HG03439 (cell line): ENCODE results near the gene SPDYE2.
"Not testable (repeated sequence)": the region's sequence is repeated elsewhere in the genome, so short reads cannot be mapped to it uniquely, and the experiment has no call there.

Source experiments
- ATAC-seq: cut with Tn5 transposase; IDR thresholded peaks from one replicate; pipeline ENCODE4 v1.9.1; 2021; ENCODE audit warnings: mild to moderate bottlenecking, moderate library complexity; ENCODE audit not compliant: unreplicated experiment

SPDYE2 gene

GRCh38 chr7:102550808-102551422 is at the start of gene SPDYE2:
TSS of gene SPDYE2 (plus strand) at chr7:102551226. CDS start at chr7:102553256, 2,030 bp downstream.
- not testable (repeated sequence) for ATAC-seq

DNA sequence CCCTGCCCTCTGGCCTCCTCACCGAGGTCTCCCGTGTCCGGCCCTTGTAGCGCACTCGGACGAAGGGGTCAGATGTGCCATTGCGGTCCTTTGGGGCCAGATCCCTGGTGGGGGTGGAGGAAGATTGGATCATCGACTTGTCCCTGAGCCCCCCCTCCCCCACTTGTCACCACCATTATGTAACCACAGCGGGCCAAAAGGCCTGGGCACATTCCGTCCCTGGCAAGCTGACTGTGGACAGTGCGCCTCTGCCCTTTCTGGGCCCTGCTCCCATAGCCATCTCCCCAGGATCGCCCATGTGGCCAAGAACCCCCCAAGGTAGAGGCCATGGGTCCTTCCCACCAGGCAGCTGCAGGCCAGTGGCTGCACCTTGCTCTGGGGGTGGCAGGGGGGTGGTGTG is 47.9 kb upstream of the SPDYE2 start:
- ATAC-seq = not testable (repeated sequence)

DNA sequence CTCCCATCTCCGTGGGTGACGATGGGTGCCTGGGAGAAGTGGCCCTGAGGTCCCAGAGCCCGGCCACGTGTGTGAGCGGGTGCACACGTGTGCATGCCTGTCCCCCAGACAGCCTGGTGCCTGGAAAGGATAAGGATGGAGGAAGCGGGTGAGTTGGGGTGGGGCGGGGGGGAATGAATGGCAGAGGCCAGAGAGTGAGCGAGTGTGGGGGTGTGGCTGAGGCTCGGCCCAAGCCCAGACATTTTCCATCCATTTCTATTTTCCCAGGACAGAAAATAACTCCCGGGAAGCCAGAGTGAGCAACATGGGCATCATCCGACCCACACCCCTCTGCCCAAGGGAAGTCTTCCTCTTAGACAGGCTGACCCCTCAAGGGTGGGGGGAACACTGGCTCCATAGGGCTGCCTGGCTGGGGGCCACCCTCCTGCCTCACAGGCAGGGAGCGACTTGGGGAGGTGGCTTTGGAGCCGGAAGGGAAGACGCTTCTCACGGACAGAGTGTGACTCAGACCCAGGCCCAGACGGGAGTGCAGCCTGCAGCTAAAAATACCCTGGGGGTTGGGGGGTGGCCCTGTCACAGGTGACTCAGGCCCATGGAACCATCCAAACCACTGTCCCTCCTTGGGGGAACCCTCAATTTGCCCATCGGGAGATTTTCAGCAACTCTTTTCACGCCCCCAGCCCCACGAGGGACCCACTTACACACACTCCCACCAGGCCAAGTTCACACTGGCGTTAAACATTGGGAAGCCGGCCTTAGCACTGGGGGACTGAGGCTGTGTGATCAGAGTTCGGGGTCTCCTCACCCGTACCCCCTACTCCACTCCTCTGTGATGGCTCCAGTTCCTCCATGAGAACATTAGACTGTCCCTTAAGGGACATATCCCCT is 45.5 kb upstream of the SPDYE2 start:
- ATAC-seq = not testable (repeated sequence)

GRCh38 chr7:102507410-102508088 is 43.5 kb upstream of the SPDYE2 start:
- not testable (repeated sequence) for ATAC-seq

GRCh38 chr7:102510575-102510974 is 40.5 kb upstream of the SPDYE2 start:
- not testable (repeated sequence) for ATAC-seq

- ATAC-seq = peak; percentile 28
Measured at GRCh38 chr7:102511860-102512522, 39.0 kb upstream of the SPDYE2 start.

GRCh38 chr7:102512642-102513221 is 38.3 kb upstream of the SPDYE2 start:
- not testable (repeated sequence) for ATAC-seq

DNA sequence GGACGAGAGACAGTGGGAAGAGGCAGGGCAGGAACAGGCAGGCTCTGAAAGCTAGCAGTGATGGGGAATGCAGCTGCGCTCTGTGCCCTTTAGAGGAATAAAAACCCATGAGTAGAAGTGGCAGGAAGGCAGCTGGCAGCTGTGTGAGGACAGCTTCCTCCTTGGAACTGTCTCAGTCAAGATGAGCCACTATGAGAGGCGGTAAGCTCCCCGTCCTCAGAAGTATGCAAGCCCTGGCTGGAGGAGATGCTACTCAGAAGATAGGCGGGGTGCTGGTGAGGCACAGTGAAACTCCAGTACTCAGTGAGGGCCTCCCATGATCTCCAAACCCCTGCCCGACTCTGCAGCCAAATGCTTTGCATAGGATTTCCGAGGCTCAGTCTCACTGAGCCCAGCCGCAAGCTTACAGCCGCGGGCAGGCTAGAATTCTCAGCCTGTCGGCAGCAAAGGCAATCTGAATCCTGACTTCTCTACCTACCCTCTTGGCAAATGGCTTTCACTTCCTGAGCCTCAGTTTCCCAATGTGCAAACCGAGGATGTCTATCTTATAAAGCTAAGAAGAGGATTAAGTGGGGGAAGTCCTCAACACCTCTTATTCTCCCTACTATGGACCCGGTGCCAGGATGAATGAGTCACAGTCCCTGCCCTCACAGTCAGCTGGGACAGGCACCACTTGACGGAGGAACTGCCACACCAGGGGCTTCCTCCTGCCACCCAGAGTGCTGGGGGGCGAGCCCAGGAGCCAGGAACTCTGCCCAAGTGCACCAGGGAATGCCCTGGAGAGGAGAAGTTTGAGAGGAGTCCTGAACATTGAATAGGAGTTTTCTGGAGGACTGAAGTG is 35.9 kb upstream of the SPDYE2 start:
- peak; percentile 57 for ATAC-seq

- ATAC-seq = not testable (repeated sequence)
Measured at GRCh38 chr7:102515889-102516288, 35.1 kb upstream of the SPDYE2 start.

DNA sequence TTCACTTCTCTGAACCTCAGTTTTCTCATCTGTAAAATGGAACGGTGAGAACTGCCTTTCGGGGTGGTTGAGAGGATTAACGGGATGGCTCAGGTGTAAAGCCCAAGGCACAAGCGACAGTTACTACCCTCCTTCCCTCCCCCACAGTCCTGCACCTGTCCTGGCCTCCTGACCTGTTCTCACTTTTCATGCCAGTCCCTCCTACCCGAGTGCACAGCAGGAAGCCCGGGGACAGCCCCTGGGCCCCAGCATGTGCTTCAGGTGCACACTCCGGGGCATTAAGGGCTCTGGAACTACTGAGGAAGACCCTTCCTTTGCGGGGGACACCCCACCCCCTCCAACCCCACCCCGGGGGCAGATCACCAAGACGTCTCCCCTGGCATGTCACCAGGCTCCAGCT is 34.1 kb upstream of the SPDYE2 start:
- peak; percentile 15 for ATAC-seq

GRCh38 chr7:102517550-102518147 is 33.4 kb upstream of the SPDYE2 start, which contains the start of gene RASA4B:
TSS of gene RASA4B (minus strand) at chr7:102517777. CDS start at chr7:102517710, 67 bp downstream.
- ATAC-seq = peak; percentile 55

- not testable (repeated sequence) for ATAC-seq
Measured at GRCh38 chr7:102520797-102521196, 30.2 kb upstream of the SPDYE2 start.

- ATAC-seq = not testable (repeated sequence)
Measured at GRCh38 chr7:102524803-102525202, 26.2 kb upstream of the SPDYE2 start.

- ATAC-seq = not testable (repeated sequence)
Measured at GRCh38 chr7:102527182-102527581, 23.8 kb upstream of the SPDYE2 start.

DNA sequence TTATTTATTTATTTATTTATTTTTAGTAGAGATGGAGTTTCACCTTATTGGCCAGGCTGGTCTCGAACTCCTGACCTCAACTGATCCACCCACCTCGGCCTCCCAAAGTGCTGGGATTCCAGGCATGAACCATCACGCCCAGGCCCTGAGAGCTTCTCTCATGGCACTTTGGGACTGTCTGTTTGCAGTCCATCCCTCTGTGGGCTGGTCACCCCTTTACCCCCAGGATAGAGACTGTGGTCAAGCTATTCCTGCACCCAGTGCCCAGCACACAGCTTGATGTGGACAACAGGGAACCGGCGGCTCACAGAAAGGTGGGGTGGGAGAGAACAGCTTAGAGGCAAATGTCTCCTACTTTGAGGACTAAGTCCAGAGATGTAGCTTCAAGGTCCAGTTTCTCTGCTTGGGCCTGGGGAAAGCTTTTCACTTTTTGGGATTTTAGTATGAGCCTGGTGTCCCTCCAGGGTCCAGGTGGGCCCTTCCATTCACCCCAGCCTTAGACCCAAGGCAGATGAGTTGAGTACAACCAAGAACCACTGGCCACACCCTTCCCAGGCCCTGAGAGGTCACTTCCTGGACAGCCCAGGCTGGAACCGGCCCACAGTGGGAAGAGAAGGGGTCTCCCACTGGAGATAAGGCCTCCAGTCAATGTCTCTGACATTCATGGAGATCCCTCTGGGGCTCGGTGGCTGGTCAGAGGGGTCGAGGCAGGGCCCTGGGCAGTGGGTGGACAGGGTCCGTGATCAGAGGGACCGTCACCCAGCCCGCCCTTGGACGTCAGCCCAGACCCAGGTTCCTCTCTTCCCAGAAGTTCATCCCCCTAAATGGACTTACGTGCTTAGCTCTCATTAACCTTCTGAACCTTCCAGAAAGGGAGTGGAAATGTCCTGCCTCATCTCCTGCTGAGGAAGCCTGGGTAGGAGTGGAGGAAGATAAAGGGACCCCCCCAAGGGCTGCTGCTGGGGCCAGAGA is 22.9 kb upstream of the SPDYE2 start:
- ATAC-seq = not testable (repeated sequence)

DNA sequence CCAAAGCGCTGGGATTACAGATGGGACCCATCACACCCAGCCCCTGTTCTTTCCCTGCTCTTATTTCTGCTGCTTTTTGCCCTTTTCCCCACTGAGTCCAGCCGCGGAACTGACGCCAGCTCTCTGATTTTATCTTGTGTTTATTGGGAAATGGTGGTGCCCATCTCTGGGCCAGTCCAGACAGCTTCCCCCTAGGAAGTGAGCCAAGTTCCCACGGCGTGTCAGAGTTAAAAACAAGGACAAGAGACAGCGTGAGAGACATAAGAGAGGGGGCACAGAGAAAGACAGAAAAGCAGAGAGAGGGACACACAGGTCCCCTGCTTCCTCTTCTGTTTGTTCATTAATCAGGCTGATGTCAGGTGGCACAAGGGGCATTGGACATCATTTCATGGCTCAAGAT is 19.4 kb upstream of the SPDYE2 start:
- ATAC-seq = not testable (repeated sequence)

GRCh38 chr7:102532127-102532526 is 18.9 kb upstream of the SPDYE2 start:
- ATAC-seq = not testable (repeated sequence)

- not testable (repeated sequence) for ATAC-seq
Measured at GRCh38 chr7:102535062-102535615, 15.9 kb upstream of the SPDYE2 start.
